Osteocyte (in vitro differentiated cells): ENCODE data around the gene LYZL1. TPM values are rescaled to one million over a fixed set of nuclear protein-coding genes. Genes with fewer than 3 reads are reported as not detected.
"Not testable (repeated sequence)": the region's sequence is repeated elsewhere in the genome, so short reads cannot be mapped to it uniquely, and the experiment has no call there.

Experiments used
- DNase-seq: peaks from one replicate; pipeline ENCODE4 v3.0.0; 2021; ENCODE audit warnings: mixed read lengths; ENCODE audit not compliant: unreplicated experiment; ENCODE audit errors: extremely low spot score
- H3K27ac Mint-ChIP-seq: one replicate; pipeline ENCODE4 v1.8.0; 2021; ENCODE audit warnings: mild to moderate bottlenecking, mixed read lengths; ENCODE audit not compliant: unreplicated experiment
- H3K27me3 Mint-ChIP-seq: one replicate; pipeline ENCODE4 v1.8.0; 2021; ENCODE audit warnings: mixed read lengths; ENCODE audit not compliant: unreplicated experiment
- H3K36me3 Mint-ChIP-seq: one replicate; pipeline ENCODE4 v1.8.0; 2021; ENCODE audit warnings: mixed read lengths; ENCODE audit not compliant: unreplicated experiment
- H3K4me1 Mint-ChIP-seq: one replicate; pipeline ENCODE4 v1.8.0; 2021; ENCODE audit warnings: mixed read lengths; ENCODE audit not compliant: unreplicated experiment
- H3K4me3 Mint-ChIP-seq: one replicate; pipeline ENCODE4 v1.8.0; 2021; ENCODE audit warnings: mild to moderate bottlenecking, moderate library complexity, mixed read lengths; ENCODE audit not compliant: unreplicated experiment
- H3K9me3 Mint-ChIP-seq: one replicate; pipeline ENCODE4 v1.8.0; 2021; ENCODE audit warnings: mixed read lengths; ENCODE audit not compliant: unreplicated experiment
- CTCF ChIP-seq: fragments of 200-600 bp; sonication (generic); IDR thresholded peaks from 2 replicates; pipeline ENCODE4 v1.5.0; 2021; ENCODE audit warnings: antibody characterized with exemption, mild to moderate bottlenecking, moderate library complexity
- total RNA-seq: library from RNA; stranded (reverse); gene quantifications from 2 replicates; pipeline ENCODE4 v1.2.1, GENCODE V29; 2021

LYZL1 gene
- total RNA-seq, 1 donor from 2014 or later: not detected

GRCh38 chr10:29353305-29353704 is 64.4 kb downstream of the LYZL1 start:
- no peaks in the 10 kb centered on the region for H3K9me3 Mint-ChIP-seq
- peaks cover 29% of the 10 kb centered on the region for H3K27me3 Mint-ChIP-seq
- H3K4me1 Mint-ChIP-seq: peaks cover 5% of the 10 kb centered on the region
- H3K36me3 Mint-ChIP-seq: no peaks in the 10 kb centered on the region
- no peak overlapping the region for H3K4me3 Mint-ChIP-seq
- TF ChIP-seq CTCF: no peak
- H3K27ac Mint-ChIP-seq: no peak overlapping the region
- no peak for DNase-seq

GRCh38 chr10:29353887-29354561 is 65.2 kb downstream of the LYZL1 start:
- H3K9me3 Mint-ChIP-seq: no peaks in the 10 kb centered on the region
- no peak overlapping the region for H3K27ac Mint-ChIP-seq
- no peaks in the 10 kb centered on the region for H3K36me3 Mint-ChIP-seq
- DNase-seq: no peak
- H3K27me3 Mint-ChIP-seq: peaks cover 23% of the 10 kb centered on the region
- TF ChIP-seq CTCF: no peak
- H3K4me1 Mint-ChIP-seq: peaks cover 5% of the 10 kb centered on the region
- H3K4me3 Mint-ChIP-seq: no peak overlapping the region

DNA sequence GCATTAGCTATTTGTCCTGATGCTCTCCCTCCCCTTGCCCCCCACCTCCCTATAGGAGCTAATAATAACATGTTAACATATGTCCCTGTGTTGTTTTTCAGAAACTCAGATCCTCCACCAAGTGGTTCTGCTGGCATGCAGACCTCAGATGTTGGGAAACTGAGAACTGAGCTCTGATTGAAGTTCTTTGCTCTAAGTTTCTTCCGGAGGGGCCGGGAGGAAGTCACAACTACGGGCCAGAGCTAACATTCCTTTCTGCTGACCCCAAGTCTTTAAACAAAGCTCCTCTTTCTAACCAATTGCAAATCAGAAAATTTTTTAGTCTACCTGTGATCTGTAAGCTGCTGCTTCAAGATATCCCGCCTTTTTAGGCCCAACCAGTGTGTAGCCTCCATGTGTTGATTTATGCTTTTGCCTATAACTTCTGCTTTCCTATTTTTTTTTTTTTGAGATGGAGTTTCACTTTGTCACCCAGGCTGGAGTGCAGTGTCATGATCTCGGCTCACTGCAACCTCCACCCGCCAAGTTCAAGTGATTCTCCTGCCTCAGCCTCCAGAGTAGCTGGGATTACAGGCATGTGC is 66.6 kb downstream of the LYZL1 start:
- Mint-ChIP-seq H3K27me3 (peaks cover 16% of the 10 kb centered on the region), H3K4me1 (peaks cover 5% of the 10 kb centered on the region), H3K9me3 (no peaks in the 10 kb centered on the region), H3K27ac (no peak overlapping the region), H3K4me3 (no peak overlapping the region), H3K36me3 (no peaks in the 10 kb centered on the region)
- DNase-seq: no peak
- TF ChIP-seq CTCF: no peak

- no peak overlapping the region for H3K27ac Mint-ChIP-seq
- no peaks in the 10 kb centered on the region for H3K36me3 Mint-ChIP-seq
- no peaks in the 10 kb centered on the region for H3K9me3 Mint-ChIP-seq
- H3K27me3 Mint-ChIP-seq: peaks cover 10% of the 10 kb centered on the region
- H3K4me1 Mint-ChIP-seq: peaks cover 5% of the 10 kb centered on the region
- no peak for TF ChIP-seq CTCF
- no peak for DNase-seq
- H3K4me3 Mint-ChIP-seq: no peak overlapping the region
Measured at GRCh38 chr10:29356931-29357330, 68.1 kb downstream of the LYZL1 start.

GRCh38 chr10:29358010-29358616 is 69.2 kb downstream of the LYZL1 start:
- Mint-ChIP-seq H3K9me3 (no peaks in the 10 kb centered on the region), H3K4me3 (no peak overlapping the region), H3K27me3 (peaks cover 2% of the 10 kb centered on the region), H3K36me3 (no peaks in the 10 kb centered on the region), H3K4me1 (peaks cover 5% of the 10 kb centered on the region), H3K27ac (no peak overlapping the region)
- no peak for DNase-seq
- no peak for TF ChIP-seq CTCF

GRCh38 chr10:29360215-29360853 is 71.5 kb downstream of the LYZL1 start:
- DNase-seq, H3K27ac Mint-ChIP-seq, H3K27me3 Mint-ChIP-seq, H3K36me3 Mint-ChIP-seq, H3K9me3 Mint-ChIP-seq, H3K4me3 Mint-ChIP-seq, H3K4me1 Mint-ChIP-seq: not testable (repeated sequence)
